ENCODE results near the gene MARK2.

MARK2 gene

GRCh38 chr11:63833048-63833447, 5.9 kb upstream of the MARK2 start:
- H3K27me3 ChIP-seq (ENCODE audit: insufficient read depth, low read length, poor library complexity, severe bottlenecking): no peaks in the 10 kb centered on the region
- no peak overlapping the region for H2AFZ ChIP-seq (ENCODE audit: low read length)
- no peaks in the 10 kb centered on the region; the same call in 1 of the 2 replicates for H3K36me3 ChIP-seq (ENCODE audit: insufficient read depth, low read length)
- no peaks in the 10 kb centered on the region for H3F3A ChIP-seq (ENCODE audit: low read depth)
- no peak overlapping the region for H3K9ac ChIP-seq (ENCODE audit: low read depth, low read length, poor library complexity, severe bottlenecking)
- no peaks in the 10 kb centered on the region for H3K9me2 ChIP-seq (replicated peaks; ENCODE audit: low read depth, low read length)
- H3K4me3 ChIP-seq (ENCODE audit: low read length, poor library complexity, severe bottlenecking): no peak overlapping the region
- H4K20me1 ChIP-seq (ENCODE audit: insufficient read depth, low read length, poor library complexity, severe bottlenecking): no peaks in the 10 kb centered on the region
- H3K9me3 ChIP-seq (ENCODE audit: insufficient read depth, low read depth, low read length): no peaks in the 10 kb centered on the region
- H3K4me1 ChIP-seq (ENCODE audit: insufficient read depth, low read length, poor library complexity, severe bottlenecking): peaks cover 7% of the 10 kb centered on the region
- H3K79me2 ChIP-seq (ENCODE audit: insufficient read depth, low read length): no peaks in the 10 kb centered on the region
- TF ChIP-seq CTCF (conservative IDR thresholded peaks at IDR 0.05; ENCODE audit: low read length): no peak
- no peak for TF ChIP-seq EZH2phosphoT487 (IDR thresholded peaks at IDR 0.05; ENCODE audit: borderline replicate concordance)
- H3K4me2 ChIP-seq (ENCODE audit: low read depth, low read length, poor library complexity, severe bottlenecking): no peak overlapping the region

GRCh38 chr11:63834535-63835157, 4.3 kb upstream of the MARK2 start:
- H3K27me3 ChIP-seq (ENCODE audit: insufficient read depth, low read length, poor library complexity, severe bottlenecking): no peaks in the 10 kb centered on the region
- no peak overlapping the region for H2AFZ ChIP-seq (ENCODE audit: low read length)
- H3K79me2 ChIP-seq (ENCODE audit: insufficient read depth, low read length): peaks cover 5% of the 10 kb centered on the region
- no peak overlapping the region for H3K4me3 ChIP-seq (ENCODE audit: low read length, poor library complexity, severe bottlenecking)
- H3K9me2 ChIP-seq (replicated peaks; ENCODE audit: low read depth, low read length): no peaks in the 10 kb centered on the region
- peaks cover 11% of the 10 kb centered on the region for H3K4me1 ChIP-seq (ENCODE audit: insufficient read depth, low read length, poor library complexity, severe bottlenecking)
- TF ChIP-seq CTCF (conservative IDR thresholded peaks at IDR 0.05; ENCODE audit: low read length) (no peak), EZH2phosphoT487 (IDR thresholded peaks at IDR 0.05; ENCODE audit: borderline replicate concordance) (no peak)
- H4K20me1 ChIP-seq (ENCODE audit: insufficient read depth, low read length, poor library complexity, severe bottlenecking): peaks cover 4% of the 10 kb centered on the region
- no peaks in the 10 kb centered on the region for H3F3A ChIP-seq (ENCODE audit: low read depth)
- no peak overlapping the region for H3K4me2 ChIP-seq (ENCODE audit: low read depth, low read length, poor library complexity, severe bottlenecking)
- no peaks in the 10 kb centered on the region for H3K36me3 ChIP-seq (ENCODE audit: insufficient read depth, low read length)
- no peak overlapping the region for H3K9ac ChIP-seq (ENCODE audit: low read depth, low read length, poor library complexity, severe bottlenecking)
- no peaks in the 10 kb centered on the region for H3K9me3 ChIP-seq (ENCODE audit: insufficient read depth, low read depth, low read length)

- H3K36me3 ChIP-seq (ENCODE audit: insufficient read depth, low read length): no peaks in the 10 kb centered on the region
- no peak overlapping the region for H3K9ac ChIP-seq (ENCODE audit: low read depth, low read length, poor library complexity, severe bottlenecking)
- no peaks in the 10 kb centered on the region for H3K27me3 ChIP-seq (ENCODE audit: insufficient read depth, low read length, poor library complexity, severe bottlenecking)
- peaks cover 10% of the 10 kb centered on the region for H3K79me2 ChIP-seq (ENCODE audit: insufficient read depth, low read length)
- no peaks in the 10 kb centered on the region for H3F3A ChIP-seq (ENCODE audit: low read depth)
- H3K4me3 ChIP-seq (ENCODE audit: low read length, poor library complexity, severe bottlenecking): no peak overlapping the region
- TF ChIP-seq EZH2phosphoT487 (IDR thresholded peaks at IDR 0.05; ENCODE audit: borderline replicate concordance): no peak
- TF ChIP-seq CTCF (conservative IDR thresholded peaks at IDR 0.05; ENCODE audit: low read length): no peak
- H2AFZ ChIP-seq (ENCODE audit: low read length): no peak overlapping the region
- no peak overlapping the region for H3K4me2 ChIP-seq (ENCODE audit: low read depth, low read length, poor library complexity, severe bottlenecking)
- H4K20me1 ChIP-seq (ENCODE audit: insufficient read depth, low read length, poor library complexity, severe bottlenecking): peaks cover 9% of the 10 kb centered on the region
- no peaks in the 10 kb centered on the region for H3K9me2 ChIP-seq (replicated peaks; ENCODE audit: low read depth, low read length)
- H3K9me3 ChIP-seq (ENCODE audit: insufficient read depth, low read depth, low read length): no peaks in the 10 kb centered on the region
- peaks cover 11% of the 10 kb centered on the region for H3K4me1 ChIP-seq (ENCODE audit: insufficient read depth, low read length, poor library complexity, severe bottlenecking)
These were observed 3.8 kb upstream of the MARK2 start for GRCh38 chr11:63835158-63835545.
